Osteocyte (in vitro differentiated cells): ENCODE results near the gene FOXC2. TPM values are rescaled to one million over a fixed set of nuclear protein-coding genes. Genes with fewer than 3 reads are reported as not detected.
A peak's percentile ranks its signal among the peaks of the same experiment; 100 is the strongest.

Experiments
- DNase-seq: peaks from one replicate; pipeline ENCODE4 v3.0.0; 2021; ENCODE audit warnings: mixed read lengths; ENCODE audit not compliant: unreplicated experiment; ENCODE audit errors: extremely low spot score
- H3K27ac Mint-ChIP-seq: one replicate; pipeline ENCODE4 v1.8.0; 2021; ENCODE audit warnings: mild to moderate bottlenecking, mixed read lengths; ENCODE audit not compliant: unreplicated experiment
- H3K27me3 Mint-ChIP-seq: one replicate; pipeline ENCODE4 v1.8.0; 2021; ENCODE audit warnings: mixed read lengths; ENCODE audit not compliant: unreplicated experiment
- H3K36me3 Mint-ChIP-seq: one replicate; pipeline ENCODE4 v1.8.0; 2021; ENCODE audit warnings: mixed read lengths; ENCODE audit not compliant: unreplicated experiment
- H3K4me1 Mint-ChIP-seq: one replicate; pipeline ENCODE4 v1.8.0; 2021; ENCODE audit warnings: mixed read lengths; ENCODE audit not compliant: unreplicated experiment
- H3K4me3 Mint-ChIP-seq: one replicate; pipeline ENCODE4 v1.8.0; 2021; ENCODE audit warnings: mild to moderate bottlenecking, moderate library complexity, mixed read lengths; ENCODE audit not compliant: unreplicated experiment
- H3K9me3 Mint-ChIP-seq: one replicate; pipeline ENCODE4 v1.8.0; 2021; ENCODE audit warnings: mixed read lengths; ENCODE audit not compliant: unreplicated experiment
- CTCF ChIP-seq: fragments of 200-600 bp; sonication (generic); IDR thresholded peaks from 2 replicates; pipeline ENCODE4 v1.5.0; 2021; ENCODE audit warnings: antibody characterized with exemption, mild to moderate bottlenecking, moderate library complexity
- total RNA-seq: library from RNA; stranded (reverse); gene quantifications from 2 replicates; pipeline ENCODE4 v1.2.1, GENCODE V29; 2021

Gene FOXC2
- total RNA-seq, 1 donor from 2014 or later, result 93.4 TPM

DNA sequence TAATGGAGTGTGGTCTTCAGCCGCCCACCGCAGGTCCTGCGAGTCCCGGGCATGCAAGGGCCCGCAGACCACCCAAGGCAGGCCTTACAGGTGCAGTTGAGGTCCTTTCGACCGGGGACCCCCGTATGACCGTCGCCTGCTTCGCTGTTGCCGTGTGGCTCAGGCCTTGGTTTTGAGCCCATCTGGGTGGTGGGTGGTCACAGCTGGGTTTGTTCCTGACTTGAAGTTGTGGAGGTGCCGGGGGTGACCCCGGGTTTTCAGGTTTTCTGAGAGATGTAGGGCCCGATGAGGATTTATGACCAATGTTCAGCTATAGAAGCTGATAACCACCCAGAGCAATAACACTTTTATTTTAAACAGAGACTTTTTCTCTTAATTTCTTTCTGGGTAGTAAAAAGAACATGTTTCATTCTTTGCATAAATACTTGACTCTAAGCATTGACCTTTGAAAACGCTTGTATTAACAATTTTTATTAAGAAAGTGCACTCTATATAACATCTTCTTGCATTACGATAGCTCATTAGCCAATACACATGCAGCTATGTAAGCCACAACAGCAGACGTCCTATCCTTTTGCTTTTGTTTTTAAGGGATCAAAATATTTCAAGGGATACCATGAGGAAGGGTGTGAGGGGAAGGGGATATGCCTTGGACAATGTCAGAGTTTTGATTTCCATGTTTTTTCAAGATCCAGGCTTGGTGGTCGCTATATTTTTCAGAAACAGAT lies 13.6 kb downstream of the FOXC2 start:
- TF ChIP-seq CTCF, result no peak
- Mint-ChIP-seq H3K36me3 (peaks cover 14% of the 10 kb centered on the region), H3K4me1 (peaks cover 66% of the 10 kb centered on the region), H3K9me3 (no peaks in the 10 kb centered on the region), H3K27ac (peak overlapping the region; percentile 82), H3K27me3 (no peaks in the 10 kb centered on the region), H3K4me3 (peak overlapping the region; percentile 66)
- no peak for DNase-seq

DNA sequence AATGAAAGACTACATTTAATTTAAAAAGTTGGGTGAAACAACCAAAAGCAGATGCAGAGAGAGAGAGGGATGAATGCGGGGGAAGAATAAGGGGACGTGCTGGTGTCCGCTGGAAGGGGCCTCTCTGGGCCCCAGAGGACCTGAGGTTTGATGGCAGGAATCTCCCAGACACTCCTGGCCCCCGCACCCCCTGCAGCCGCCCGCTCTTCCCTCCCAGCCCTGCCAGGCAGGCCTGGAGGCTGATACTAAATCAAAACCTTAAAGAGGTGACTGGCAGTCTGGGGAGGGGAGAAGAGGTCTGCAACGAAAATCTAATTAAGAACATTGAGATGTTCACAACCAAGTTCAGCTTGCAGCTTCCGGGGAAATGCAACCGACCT lies 14.2 kb downstream of the FOXC2 start:
- Mint-ChIP-seq H3K27me3 (no peaks in the 10 kb centered on the region), H3K36me3 (peaks cover 15% of the 10 kb centered on the region), H3K4me3 (peak overlapping the region; percentile 28), H3K4me1 (peaks cover 61% of the 10 kb centered on the region), H3K9me3 (no peaks in the 10 kb centered on the region), H3K27ac (peak overlapping the region; percentile 82)
- DNase-seq, result no peak
- TF ChIP-seq CTCF, result no peak

DNA sequence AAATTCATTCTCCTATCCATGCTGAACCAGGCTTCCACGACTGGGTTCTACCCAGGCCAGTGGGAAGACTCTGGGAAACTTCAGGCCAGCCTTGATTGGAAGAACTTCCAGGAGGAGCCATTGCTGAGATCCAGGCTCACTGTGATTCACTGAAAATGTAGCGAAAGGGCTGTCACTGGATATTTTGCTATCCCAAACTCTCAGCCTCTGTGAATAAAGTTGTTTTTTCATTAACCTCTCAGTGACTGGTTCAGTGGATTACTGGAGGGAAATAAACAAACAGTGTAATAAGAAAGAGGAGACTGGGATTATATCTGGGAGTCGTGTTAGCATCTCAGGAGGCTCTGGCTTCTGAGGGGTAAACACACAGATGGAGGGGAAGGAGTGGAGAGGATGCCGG lies 14.8 kb downstream of the FOXC2 start:
- no peak overlapping the region for H3K4me3 Mint-ChIP-seq
- H3K9me3 Mint-ChIP-seq, result no peaks in the 10 kb centered on the region
- no peak for TF ChIP-seq CTCF
- DNase-seq, result no peak
- no peaks in the 10 kb centered on the region for H3K27me3 Mint-ChIP-seq
- H3K27ac Mint-ChIP-seq, result peak overlapping the region; percentile 82
- peaks cover 54% of the 10 kb centered on the region for H3K4me1 Mint-ChIP-seq
- peaks cover 15% of the 10 kb centered on the region for H3K36me3 Mint-ChIP-seq

DNA sequence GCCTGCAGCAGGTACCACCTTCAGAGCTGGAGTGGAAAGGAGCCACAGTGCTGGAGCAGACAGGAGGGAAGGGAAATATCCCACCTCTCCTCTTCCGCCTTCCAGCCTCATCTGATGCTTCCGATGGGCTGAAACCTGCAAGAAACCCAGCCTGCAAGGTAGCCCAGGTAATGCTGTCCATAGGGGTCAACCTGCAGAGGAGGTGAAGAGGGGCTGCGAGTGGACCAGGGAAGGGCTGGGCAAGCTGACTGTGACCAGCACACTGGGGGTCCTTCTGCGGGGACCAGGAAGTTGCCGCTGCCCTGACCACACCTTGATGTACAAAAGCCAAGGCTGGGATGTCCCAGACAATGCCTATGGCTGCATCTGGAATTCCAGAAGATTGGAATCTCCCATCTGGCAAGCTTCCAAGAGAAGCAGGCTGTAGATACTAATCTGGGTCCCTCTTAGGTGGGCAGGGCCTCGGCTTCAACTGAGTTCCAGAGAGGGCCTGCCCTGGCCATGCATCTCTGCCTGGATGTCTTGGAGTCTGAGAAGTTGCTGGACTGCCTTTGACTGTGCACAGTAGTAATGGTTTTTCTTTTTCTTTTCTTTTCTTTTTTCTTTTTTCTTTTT lies 17.5 kb downstream of the FOXC2 start:
- Mint-ChIP-seq H3K9me3 (no peaks in the 10 kb centered on the region), H3K36me3 (peaks cover 18% of the 10 kb centered on the region), H3K27ac (no peak overlapping the region), H3K4me1 (peaks cover 33% of the 10 kb centered on the region), H3K27me3 (no peaks in the 10 kb centered on the region), H3K4me3 (no peak overlapping the region)
- TF ChIP-seq CTCF, result no peak
- no peak for DNase-seq
